ENCODE measurements around the gene PNPLA5. TPM values are rescaled to one million over a fixed set of nuclear protein-coding genes. Genes with fewer than 3 reads are reported as not detected.

The PNPLA5 gene
- total and polyA plus RNA-seq, 10 donors, result not detected

DNA sequence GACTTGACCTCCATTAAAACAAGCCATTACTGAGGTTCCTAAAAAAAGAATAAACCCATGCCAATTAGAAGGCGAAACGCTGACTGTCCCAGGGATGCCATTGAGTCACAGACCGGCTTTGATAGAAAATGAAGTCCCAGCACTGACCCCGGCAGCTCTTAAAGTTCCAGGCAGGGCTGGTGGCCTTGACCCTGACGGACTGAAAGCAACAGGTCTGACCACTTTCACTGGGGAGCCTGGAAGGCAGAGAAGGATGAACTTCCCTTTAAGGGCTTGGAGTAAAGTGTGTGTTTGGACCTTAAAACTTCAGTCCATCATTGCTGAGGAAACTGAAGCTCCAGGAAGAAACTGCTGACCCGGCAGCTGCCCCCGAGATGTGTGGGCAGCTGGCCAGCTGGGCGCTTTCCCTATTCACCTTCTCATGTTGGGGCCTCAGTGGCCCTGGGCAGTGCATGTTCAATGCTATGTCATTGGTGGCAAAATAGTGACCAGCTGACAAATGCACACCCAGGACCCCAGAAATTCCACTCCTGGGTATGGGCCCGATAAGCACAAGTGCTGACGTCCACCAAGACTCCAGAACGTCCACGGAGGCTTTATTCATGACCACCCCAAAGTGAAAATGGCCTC is 60.8 kb downstream of the PNPLA5 start:
- Histone ChIP-seq H3K4me3 (no peak overlapping the region), H3K4me1 (no peaks in the 10 kb centered on the region), H3K36me3 (no peaks in the 10 kb centered on the region), H3K27ac (no peak overlapping the region), H3K9me3 (no peaks in the 10 kb centered on the region), H3K27me3 (replicated peaks in 1 of 7) (peaks cover 0 to 76% (median 3%) of the 10 kb centered on the region in 7 donors)
- DNase-seq, result no peak
- TF ChIP-seq POLR2AphosphoS5 (IDR thresholded peaks at IDR 0.05), result no peak
- WGBS, 5 donors, result 70 to 87% (median 78%) methylated on average over 8 to 12 of the region's 12 CpGs
- intact Hi-C loops (cut with DNase I; ENCODE audit: low total_unique reads), result no loop called here

DNA sequence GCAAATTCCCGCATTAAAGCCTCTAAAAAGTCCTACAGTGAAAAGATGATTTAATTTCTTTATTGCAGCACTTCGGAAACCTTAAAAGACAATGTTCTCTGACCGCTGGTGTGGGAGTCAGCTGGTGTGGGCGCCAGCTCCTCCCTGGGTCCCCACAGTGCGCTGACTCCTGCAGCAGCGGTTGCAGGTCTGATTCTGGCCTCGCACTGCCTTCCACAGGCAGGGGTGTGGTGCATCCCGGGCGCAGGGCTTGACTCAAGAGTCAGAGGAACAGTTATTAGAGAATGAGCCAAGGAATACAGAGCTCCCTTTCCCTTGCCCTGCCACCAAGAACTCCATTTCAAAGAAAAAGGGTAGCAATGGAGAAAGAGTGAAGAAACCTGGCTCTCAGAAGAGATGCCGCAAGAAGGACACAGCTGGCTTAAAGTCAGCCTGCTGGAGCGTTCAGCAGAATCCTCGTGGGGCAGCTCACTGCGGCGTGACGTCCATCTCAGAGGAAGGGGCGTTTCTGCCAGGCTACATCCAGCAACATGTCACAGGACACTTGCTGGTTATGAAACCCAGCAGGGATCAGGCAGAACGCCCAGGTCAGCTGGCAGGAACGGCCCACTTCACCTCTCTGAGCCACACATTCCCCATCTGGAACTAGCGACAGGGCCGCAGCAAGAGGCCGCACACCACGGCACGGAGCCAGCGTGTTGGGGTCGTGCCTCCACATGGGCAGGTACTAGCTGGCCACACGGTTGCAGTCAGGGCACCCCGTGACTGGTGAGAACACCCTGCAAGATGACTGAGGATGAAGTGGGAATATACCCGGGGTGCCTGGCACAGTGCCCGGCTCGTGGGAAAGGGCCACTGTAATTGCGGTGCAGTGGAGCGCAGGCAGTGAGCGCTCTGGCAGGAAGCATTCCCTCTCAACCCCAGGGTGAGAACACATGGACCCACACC is 61.6 kb downstream of the PNPLA5 start:
- no peaks in the 10 kb centered on the region for H3K4me1 ChIP-seq
- no peak overlapping the region for H3K27ac ChIP-seq
- intact Hi-C loops (cut with DNase I; ENCODE audit: low total_unique reads), result no loop called here
- WGBS, 5 donors, result 63 to 77% (median 72%) methylated on average over 23 to 33 of the region's 33 CpGs
- peaks cover 0 to 71% (median 3%) of the 10 kb centered on the region in 7 donors for H3K27me3 ChIP-seq (replicated peaks in 1 of 7)
- TF ChIP-seq, protein P1, sequence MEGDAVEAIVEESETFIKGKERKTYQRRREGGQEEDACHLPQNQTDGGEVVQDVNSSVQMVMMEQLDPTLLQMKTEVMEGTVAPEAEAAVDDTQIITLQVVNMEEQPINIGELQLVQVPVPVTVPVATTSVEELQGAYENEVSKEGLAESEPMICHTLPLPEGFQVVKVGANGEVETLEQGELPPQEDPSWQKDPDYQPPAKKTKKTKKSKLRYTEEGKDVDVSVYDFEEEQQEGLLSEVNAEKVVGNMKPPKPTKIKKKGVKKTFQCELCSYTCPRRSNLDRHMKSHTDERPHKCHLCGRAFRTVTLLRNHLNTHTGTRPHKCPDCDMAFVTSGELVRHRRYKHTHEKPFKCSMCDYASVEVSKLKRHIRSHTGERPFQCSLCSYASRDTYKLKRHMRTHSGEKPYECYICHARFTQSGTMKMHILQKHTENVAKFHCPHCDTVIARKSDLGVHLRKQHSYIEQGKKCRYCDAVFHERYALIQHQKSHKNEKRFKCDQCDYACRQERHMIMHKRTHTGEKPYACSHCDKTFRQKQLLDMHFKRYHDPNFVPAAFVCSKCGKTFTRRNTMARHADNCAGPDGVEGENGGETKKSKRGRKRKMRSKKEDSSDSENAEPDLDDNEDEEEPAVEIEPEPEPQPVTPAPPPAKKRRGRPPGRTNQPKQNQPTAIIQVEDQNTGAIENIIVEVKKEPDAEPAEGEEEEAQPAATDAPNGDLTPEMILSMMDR (IDR thresholded peaks at IDR 0.05 in 8 of 11, conservative IDR thresholded peaks at IDR 0.05 in 3 of 11), result no peak
- no peak for TF ChIP-seq POLR2A (IDR thresholded peaks at IDR 0.05)
- TF ChIP-seq POLR2AphosphoS5 (IDR thresholded peaks at IDR 0.05), result no peak
- peak; percentile 56 for DNase-seq
- H3K36me3 ChIP-seq, result no peaks in the 10 kb centered on the region
- H3K9me3 ChIP-seq, result no peaks in the 10 kb centered on the region
- H3K4me3 ChIP-seq, result no peak overlapping the region

Other genes with a start within 250 kb of the PNPLA5 start
- gene EFCAB6, start 79.7 kb downstream of the PNPLA5 start, total RNA-seq, result 1 to 10 TPM in 4 of 7 donors, under 1 TPM in 3; 0.44 to 2.8 (median 1.2) TPM
- gene EFCAB6, start 79.7 kb downstream of the PNPLA5 start, polyA plus RNA-seq, result under 1 TPM; 0.07 to 0.19 (median 0.14) TPM
- 1 to 10 TPM in 6 of 7 donors, under 1 TPM in 1; 0.70 to 5.1 (median 2.6) TPM for gene SULT4A1, start 29.5 kb downstream of the PNPLA5 start, total RNA-seq
- gene SULT4A1, start 29.5 kb downstream of the PNPLA5 start, polyA plus RNA-seq, result 1 to 10 TPM in 1 of 3 donors, under 1 TPM in 2; 0.35 to 1.3 (median 0.46) TPM
- gene PNPLA3, start 31.8 kb upstream of the PNPLA5 start, total RNA-seq, result 1 to 10 TPM in 6 of 7 donors, not detected in 1; 1.2 to 2.7 (median 1.8) TPM
- under 1 TPM in 2 of 3 donors, not detected in 1; 0.21 to 0.32 TPM for gene PNPLA3, start 31.8 kb upstream of the PNPLA5 start, polyA plus RNA-seq
- 10 to 100 TPM; 25.1 to 35.5 (median 32.0) TPM for gene SAMM50, start 63.4 kb upstream of the PNPLA5 start, total RNA-seq
- 10 to 100 TPM; 17.8 to 23.7 (median 23.6) TPM for gene SAMM50, start 63.4 kb upstream of the PNPLA5 start, polyA plus RNA-seq
- gene PARVB, start 132.3 kb upstream of the PNPLA5 start, total RNA-seq, result 10 to 100 TPM; 32.5 to 61.9 (median 57.1) TPM
- 10 to 100 TPM; 24.0 to 40.5 (median 37.7) TPM for gene PARVB, start 132.3 kb upstream of the PNPLA5 start, polyA plus RNA-seq